Activated naive CD8-positive, alpha-beta T cell treated with anti-CD3 and anti-CD28 coated beads, Interleukin-2, amount 10 ng/mL, durations not matched to agents 7 days and 5 days (primary cell): ENCODE data around the gene TMEM18. TPM values are rescaled to one million over a fixed set of nuclear protein-coding genes. Genes with fewer than 3 reads are reported as not detected.
A peak's percentile ranks its signal among the peaks of the same experiment; 100 is the strongest.

ENCODE experiments used
- ATAC-seq: fragments of 150-1000 bp; cut with Tn5 transposase; one replicate; pipeline ENCODE4 v1.10.0; 2021; ENCODE audit warnings: low read depth, moderate library complexity
- POLR2A ChIA-PET: fragments of 350-600 bp; sonication (Branson Sonifier 250); formaldehyde crosslinking; loops from one replicate; lab custom pipeline; 2021; ENCODE audit warnings: antibody characterized with exemption; lab: Charles Lee
- DNase-seq: peaks from one replicate; pipeline ENCODE4 v3.0.0; 2021
- H3K27ac Mint-ChIP-seq: one replicate; pipeline ENCODE4 v1.8.0; 2022; ENCODE audit warnings: mild to moderate bottlenecking, mixed read lengths
- H3K27me3 Mint-ChIP-seq: one replicate; pipeline ENCODE4 v1.8.0; 2022; ENCODE audit warnings: mild to moderate bottlenecking, moderate library complexity, mixed read lengths
- H3K36me3 Mint-ChIP-seq: one replicate; pipeline ENCODE4 v1.8.0; 2021; ENCODE audit warnings: mild to moderate bottlenecking, mixed read lengths
- H3K4me1 Mint-ChIP-seq: one replicate; pipeline ENCODE4 v1.8.0; 2021; ENCODE audit warnings: mixed read lengths
- H3K4me3 Mint-ChIP-seq: one replicate; pipeline ENCODE4 v1.8.0; 2022; ENCODE audit warnings: mild to moderate bottlenecking, moderate library complexity, mixed read lengths
- H3K9me3 Mint-ChIP-seq: one replicate; pipeline ENCODE4 v1.8.0; 2021; ENCODE audit warnings: mixed read lengths
- total RNA-seq, 2 experiments: library from RNA; stranded (reverse); gene quantifications; one replicate each; pipeline ENCODE4 v1.2.3, GENCODE V29; 2021

TMEM18 gene
- total RNA-seq, 2 experiments from 2014 or later, result 30.4 to 31.3 TPM

- DNase-seq, result no peak
- Mint-ChIP-seq H3K27ac (no peak overlapping the region), H3K9me3 (peaks cover 10% of the 10 kb centered on the region), H3K4me3 (no peak overlapping the region), H3K27me3 (peaks cover 7% of the 10 kb centered on the region), H3K4me1 (peaks cover 25% of the 10 kb centered on the region), H3K36me3 (peaks cover 48% of the 10 kb centered on the region)
- ATAC-seq, result no peak
- POLR2A ChIA-PET, result no interaction called here
Observed at GRCh38 chr2:664063-664462, 13.1 kb downstream of the TMEM18 start.

GRCh38 chr2:663221-663620 lies 14.0 kb downstream of the TMEM18 start:
- Mint-ChIP-seq H3K27ac (no peak overlapping the region), H3K4me3 (no peak overlapping the region), H3K27me3 (peaks cover 8% of the 10 kb centered on the region), H3K4me1 (peaks cover 25% of the 10 kb centered on the region), H3K36me3 (peaks cover 44% of the 10 kb centered on the region), H3K9me3 (peaks cover 10% of the 10 kb centered on the region)
- POLR2A ChIA-PET, result no interaction called here
- DNase-seq (no peak), ATAC-seq (no peak)

- peaks cover 10% of the 10 kb centered on the region for H3K9me3 Mint-ChIP-seq
- no peak overlapping the region for H3K4me3 Mint-ChIP-seq
- POLR2A ChIA-PET, result no interaction called here
- no peak overlapping the region for H3K27ac Mint-ChIP-seq
- H3K27me3 Mint-ChIP-seq, result peaks cover 8% of the 10 kb centered on the region
- H3K4me1 Mint-ChIP-seq, result peaks cover 32% of the 10 kb centered on the region
- ATAC-seq (no peak), DNase-seq (no peak)
- H3K36me3 Mint-ChIP-seq, result peaks cover 30% of the 10 kb centered on the region
Observed at GRCh38 chr2:661360-661635, 15.9 kb downstream of the TMEM18 start.

- no peak overlapping the region for H3K27ac Mint-ChIP-seq
- H3K27me3 Mint-ChIP-seq, result peaks cover 8% of the 10 kb centered on the region
- H3K4me1 Mint-ChIP-seq, result peaks cover 36% of the 10 kb centered on the region
- H3K36me3 Mint-ChIP-seq, result peaks cover 25% of the 10 kb centered on the region
- H3K9me3 Mint-ChIP-seq, result peaks cover 9% of the 10 kb centered on the region
- no peak for ATAC-seq
- H3K4me3 Mint-ChIP-seq, result no peak overlapping the region
- POLR2A ChIA-PET, result no interaction called here
- no peak for DNase-seq
Observed at GRCh38 chr2:660586-661359, 16.4 kb downstream of the TMEM18 start.

- DNase-seq (no peak), ATAC-seq (no peak)
- POLR2A ChIA-PET, result no interaction called here
- H3K4me1 Mint-ChIP-seq, result peaks cover 37% of the 10 kb centered on the region
- peaks cover 8% of the 10 kb centered on the region for H3K27me3 Mint-ChIP-seq
- no peak overlapping the region for H3K4me3 Mint-ChIP-seq
- H3K36me3 Mint-ChIP-seq, result peaks cover 18% of the 10 kb centered on the region
- peaks cover 2% of the 10 kb centered on the region for H3K9me3 Mint-ChIP-seq
- no peak overlapping the region for H3K27ac Mint-ChIP-seq
Observed at GRCh38 chr2:660029-660428, 17.2 kb downstream of the TMEM18 start.

GRCh38 chr2:658426-658825 lies 18.8 kb downstream of the TMEM18 start:
- POLR2A ChIA-PET, result no interaction called here
- Mint-ChIP-seq H3K27me3 (peaks cover 8% of the 10 kb centered on the region), H3K4me1 (peaks cover 31% of the 10 kb centered on the region), H3K4me3 (no peak overlapping the region), H3K9me3 (no peaks in the 10 kb centered on the region), H3K36me3 (peaks cover 6% of the 10 kb centered on the region), H3K27ac (no peak overlapping the region)
- DNase-seq, result no peak
- no peak for ATAC-seq

GRCh38 chr2:657766-658165 lies 19.4 kb downstream of the TMEM18 start:
- peaks cover 8% of the 10 kb centered on the region for H3K27me3 Mint-ChIP-seq
- H3K4me3 Mint-ChIP-seq, result no peak overlapping the region
- DNase-seq, result no peak
- POLR2A ChIA-PET, result no interaction called here
- no peak overlapping the region for H3K27ac Mint-ChIP-seq
- no peak for ATAC-seq
- H3K4me1 Mint-ChIP-seq, result peaks cover 32% of the 10 kb centered on the region
- no peaks in the 10 kb centered on the region for H3K9me3 Mint-ChIP-seq
- H3K36me3 Mint-ChIP-seq, result peaks cover 2% of the 10 kb centered on the region

GRCh38 chr2:656676-657075 lies 20.5 kb downstream of the TMEM18 start:
- POLR2A ChIA-PET, result interaction anchor here (0.6 kb wide), 1 partner anchor 353 kb away, joined by 3 read pairs; no protein-coding TSS in a partner anchor
- H3K27me3 Mint-ChIP-seq, result peaks cover 8% of the 10 kb centered on the region
- peaks cover 26% of the 10 kb centered on the region for H3K4me1 Mint-ChIP-seq
- no peak for DNase-seq
- peak overlapping the region; percentile 6 for H3K4me3 Mint-ChIP-seq
- ATAC-seq, result peak; percentile 65
- no peaks in the 10 kb centered on the region for H3K36me3 Mint-ChIP-seq
- no peaks in the 10 kb centered on the region for H3K9me3 Mint-ChIP-seq
- H3K27ac Mint-ChIP-seq, result no peak overlapping the region

- POLR2A ChIA-PET, result no interaction called here
- no peaks in the 10 kb centered on the region for H3K36me3 Mint-ChIP-seq
- H3K9me3 Mint-ChIP-seq, result no peaks in the 10 kb centered on the region
- DNase-seq (no peak), ATAC-seq (peak; percentile 51)
- H3K4me1 Mint-ChIP-seq, result peaks cover 24% of the 10 kb centered on the region
- no peak overlapping the region for H3K27ac Mint-ChIP-seq
- H3K27me3 Mint-ChIP-seq, result peaks cover 5% of the 10 kb centered on the region
- H3K4me3 Mint-ChIP-seq, result no peak overlapping the region
Observed at GRCh38 chr2:655626-656025, 21.6 kb downstream of the TMEM18 start.

GRCh38 chr2:654896-655295 lies 22.3 kb downstream of the TMEM18 start:
- peaks cover 5% of the 10 kb centered on the region for H3K27me3 Mint-ChIP-seq
- DNase-seq (no peak), ATAC-seq (no peak)
- no peaks in the 10 kb centered on the region for H3K9me3 Mint-ChIP-seq
- no peak overlapping the region for H3K27ac Mint-ChIP-seq
- no peaks in the 10 kb centered on the region for H3K36me3 Mint-ChIP-seq
- no peak overlapping the region for H3K4me3 Mint-ChIP-seq
- POLR2A ChIA-PET, result no interaction called here
- H3K4me1 Mint-ChIP-seq, result peaks cover 24% of the 10 kb centered on the region

GRCh38 chr2:653645-654425 lies 23.4 kb downstream of the TMEM18 start:
- Mint-ChIP-seq H3K27ac (no peak overlapping the region), H3K4me1 (peaks cover 24% of the 10 kb centered on the region), H3K9me3 (no peaks in the 10 kb centered on the region), H3K36me3 (no peaks in the 10 kb centered on the region), H3K27me3 (no peaks in the 10 kb centered on the region), H3K4me3 (no peak overlapping the region)
- POLR2A ChIA-PET, result interaction anchor here (1.3 kb wide), 1 partner anchor 23 kb away, joined by 5 read pairs; the partner anchor contains the start of gene TMEM18
- DNase-seq (no peak), ATAC-seq (no peak)

GRCh38 chr2:652881-653480 lies 24.2 kb downstream of the TMEM18 start:
- Mint-ChIP-seq H3K4me3 (no peak overlapping the region), H3K27ac (no peak overlapping the region), H3K36me3 (no peaks in the 10 kb centered on the region), H3K4me1 (peaks cover 24% of the 10 kb centered on the region), H3K9me3 (no peaks in the 10 kb centered on the region), H3K27me3 (no peaks in the 10 kb centered on the region)
- DNase-seq (no peak), ATAC-seq (peak; percentile 68)
- POLR2A ChIA-PET, result interaction anchor here (1.3 kb wide), 1 partner anchor 24 kb away, joined by 5 read pairs; the partner anchor contains the start of gene TMEM18

GRCh38 chr2:651951-652373 lies 25.2 kb downstream of the TMEM18 start:
- no peaks in the 10 kb centered on the region for H3K27me3 Mint-ChIP-seq
- H3K9me3 Mint-ChIP-seq, result no peaks in the 10 kb centered on the region
- H3K36me3 Mint-ChIP-seq, result no peaks in the 10 kb centered on the region
- ATAC-seq (no peak), DNase-seq (no peak)
- POLR2A ChIA-PET, result no interaction called here
- no peak overlapping the region for H3K27ac Mint-ChIP-seq
- no peak overlapping the region for H3K4me3 Mint-ChIP-seq
- H3K4me1 Mint-ChIP-seq, result peaks cover 23% of the 10 kb centered on the region
